ENCODE measurements around the gene XYLT1. TPM values are rescaled to one million over a fixed set of nuclear protein-coding genes. Genes with fewer than 3 reads are reported as not detected.

Gene XYLT1
- total and polyA plus RNA-seq, 2 of the 13 experiments (the other 11 are each of a cell fraction or from before 2014, with no cell fraction given) = not detected

- TF ChIP-seq ZBTB20 (CRISPR knock-in tag; IDR thresholded peaks at IDR 0.05; ENCODE audit: borderline replicate concordance, low read depth) = no peak
These were observed 141.4 kb downstream of the XYLT1 start (continued) for GRCh38 chr16:17329391-17329790.

GRCh38 chr16:17328932-17329331 lies 141.8 kb downstream of the XYLT1 start:
- Histone ChIP-seq H3K36me3 (replicated peaks in 1 of 2; ENCODE audit: control insufficient read depth in 1 of 2, insufficient read depth in 2 of 2, low read length in 2 of 2) (no peaks in the 10 kb centered on the region), H3K9me3 (ENCODE audit: low read length) (no peaks in the 10 kb centered on the region), H3K4me3 (replicated peaks in 1 of 3; ENCODE audit: insufficient read depth in 1 of 3, low read depth in 2 of 3, low read length in 3 of 3) (no peak overlapping the region), H3K27me3 (ENCODE audit: control insufficient read depth in 1 of 2, insufficient read depth in 2 of 2, low read length in 2 of 2) (peaks cover 4 to 6% of the 10 kb centered on the region in 2 experiments; a peak in 2 of 5 replicates), H3K4me2 (ENCODE audit: low read depth, low read length) (no peak overlapping the region), H3K9ac (ENCODE audit: insufficient read depth, low read depth, low read length) (no peak overlapping the region), H3K4me1 (ENCODE audit: insufficient read depth, low read length) (no peaks in the 10 kb centered on the region), H3K27ac (ENCODE audit: extremely low read length, insufficient read depth, low read length) (no peak overlapping the region), H3K79me2 (ENCODE audit: insufficient read depth, low read length) (no peaks in the 10 kb centered on the region), H2AFZ (ENCODE audit: low read length) (no peak overlapping the region), H4K20me1 (ENCODE audit: insufficient read depth, low read length) (no peaks in the 10 kb centered on the region)
- intact Hi-C loops (cut with micrococcal nuclease; ENCODE audit: unreplicated experiment) = no loop called here
- ChIA-PET CTCF (ENCODE audit: low intra/inter-chr PET ratio, low total read pairs) (no interaction called here), POLR2A (no interaction called here)
- no peak for FAIRE-seq
- BruUV-seq (replicated peaks) = no TSS peak
- in situ Hi-C loops (cut with HindIII; ENCODE audit: extremely low pct_ligation_motif_present, low pct_unique_long_range_greater_than_20kb) = no loop called here
- no peak for ATAC-seq
- no peak for DNase-seq (ENCODE audit: low spot score)
- WGBS (ENCODE audit: low lambda C conversion rate) = 41% methylated on average over 9 of the region's 9 CpGs
- TF ChIP-seq ZNF784 (CRISPR knock-in tag; IDR thresholded peaks at IDR 0.05; ENCODE audit: borderline replicate concordance) (no peak), DMTF1 (CRISPR knock-in tag; IDR thresholded peaks at IDR 0.05) (no peak), ZNF10 (CRISPR knock-in tag; IDR thresholded peaks at IDR 0.05; ENCODE audit: borderline replicate concordance, low read depth) (no peak), NR3C1 (CRISPR knock-in tag; IDR thresholded peaks at IDR 0.05) (no peak), ZNF468 (CRISPR knock-in tag; IDR thresholded peaks at IDR 0.05) (no peak), HES4 (CRISPR knock-in tag; IDR thresholded peaks at IDR 0.05; ENCODE audit: borderline replicate concordance) (no peak), ZNF841 (CRISPR knock-in tag; IDR thresholded peaks at IDR 0.05; ENCODE audit: borderline replicate concordance) (no peak)
- TF ChIP-seq, protein P1, sequence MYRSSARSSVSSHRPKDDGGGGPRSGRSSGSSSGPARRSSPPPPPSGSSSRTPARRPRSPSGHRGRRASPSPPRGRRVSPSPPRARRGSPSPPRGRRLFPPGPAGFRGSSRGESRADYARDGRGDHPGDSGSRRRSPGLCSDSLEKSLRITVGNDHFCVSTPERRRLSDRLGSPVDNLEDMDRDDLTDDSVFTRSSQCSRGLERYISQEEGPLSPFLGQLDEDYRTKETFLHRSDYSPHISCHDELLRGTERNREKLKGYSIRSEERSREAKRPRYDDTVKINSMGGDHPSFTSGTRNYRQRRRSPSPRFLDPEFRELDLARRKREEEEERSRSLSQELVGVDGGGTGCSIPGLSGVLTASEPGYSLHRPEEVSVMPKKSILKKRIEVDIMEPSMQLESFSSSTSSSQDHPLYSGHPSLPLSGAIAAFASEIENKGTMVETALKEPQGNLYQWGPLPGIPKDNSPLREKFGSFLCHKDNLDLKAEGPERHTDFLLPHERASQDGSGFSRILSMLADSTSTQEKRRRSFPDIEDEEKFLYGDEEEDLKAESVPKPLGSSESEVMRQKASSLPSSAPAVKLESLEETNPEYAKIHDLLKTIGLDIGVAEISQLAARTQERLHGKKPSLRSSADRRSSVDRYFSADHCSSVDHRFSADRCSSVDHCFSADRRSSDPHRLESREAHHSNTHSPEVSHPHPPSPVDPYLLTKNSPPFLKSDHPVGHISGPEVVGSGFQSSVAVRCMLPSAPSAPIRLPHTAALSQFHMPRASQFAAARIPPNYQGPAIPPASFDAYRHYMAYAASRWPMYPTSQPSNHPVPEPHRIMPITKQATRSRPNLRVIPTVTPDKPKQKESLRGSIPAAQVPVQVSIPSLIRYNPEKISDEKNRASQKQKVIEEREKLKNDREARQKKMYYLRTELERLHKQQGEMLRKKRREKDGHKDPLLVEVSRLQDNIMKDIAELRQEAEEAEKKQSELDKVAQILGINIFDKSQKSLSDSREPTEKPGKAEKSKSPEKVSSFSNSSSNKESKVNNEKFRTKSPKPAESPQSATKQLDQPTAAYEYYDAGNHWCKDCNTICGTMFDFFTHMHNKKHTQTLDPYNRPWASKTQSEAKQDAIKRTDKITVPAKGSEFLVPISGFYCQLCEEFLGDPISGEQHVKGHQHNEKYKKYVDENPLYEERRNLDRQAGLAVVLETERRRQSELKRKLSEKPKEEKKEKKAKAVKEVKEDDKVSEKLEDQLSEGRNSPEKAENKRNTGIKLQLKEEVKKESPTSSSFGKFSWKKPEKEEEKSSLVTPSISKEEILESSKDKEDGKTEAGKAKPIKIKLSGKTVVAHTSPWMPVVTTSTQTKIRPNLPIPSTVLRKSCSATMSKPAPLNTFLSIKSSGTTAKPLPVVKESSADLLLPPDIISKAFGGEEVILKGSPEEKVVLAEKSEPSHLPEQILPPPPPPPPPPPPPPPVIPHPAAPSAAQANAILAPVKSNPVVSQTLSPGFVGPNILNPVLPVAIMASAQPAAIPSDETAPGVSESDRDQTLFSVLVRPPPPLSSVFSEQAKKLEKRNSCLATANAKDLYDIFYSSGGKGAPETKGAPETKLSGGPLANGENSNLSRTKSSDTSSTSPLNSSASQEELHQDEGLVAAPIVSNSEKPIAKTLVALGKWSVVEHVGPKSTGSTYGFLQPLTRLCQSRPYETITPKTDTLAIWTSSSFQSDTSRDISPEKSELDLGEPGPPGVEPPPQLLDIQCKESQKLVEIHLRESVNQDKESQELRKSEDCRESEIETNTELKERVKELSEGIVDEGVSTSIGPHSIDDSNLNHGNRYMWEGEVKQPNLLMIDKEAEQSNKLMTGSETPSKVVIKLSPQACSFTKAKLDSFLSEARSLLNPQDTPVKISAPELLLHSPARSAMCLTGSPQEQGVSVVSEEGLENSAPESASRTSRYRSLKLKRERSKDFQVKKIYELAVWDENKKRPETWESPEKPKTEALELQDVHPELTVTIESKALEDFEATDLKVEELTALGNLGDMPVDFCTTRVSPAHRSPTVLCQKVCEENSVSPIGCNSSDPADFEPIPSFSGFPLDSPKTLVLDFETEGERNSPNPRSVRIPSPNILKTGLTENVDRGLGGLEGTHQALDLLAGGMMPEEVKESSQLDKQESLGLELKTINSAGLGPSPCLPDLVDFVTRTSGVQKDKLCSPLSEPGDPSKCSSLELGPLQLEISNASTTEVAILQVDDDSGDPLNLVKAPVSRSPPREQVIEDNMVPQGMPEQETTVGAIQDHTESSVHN (CRISPR knock-in tag; IDR thresholded peaks at IDR 0.05) = no peak
- TF ChIP-seq, protein P2, sequence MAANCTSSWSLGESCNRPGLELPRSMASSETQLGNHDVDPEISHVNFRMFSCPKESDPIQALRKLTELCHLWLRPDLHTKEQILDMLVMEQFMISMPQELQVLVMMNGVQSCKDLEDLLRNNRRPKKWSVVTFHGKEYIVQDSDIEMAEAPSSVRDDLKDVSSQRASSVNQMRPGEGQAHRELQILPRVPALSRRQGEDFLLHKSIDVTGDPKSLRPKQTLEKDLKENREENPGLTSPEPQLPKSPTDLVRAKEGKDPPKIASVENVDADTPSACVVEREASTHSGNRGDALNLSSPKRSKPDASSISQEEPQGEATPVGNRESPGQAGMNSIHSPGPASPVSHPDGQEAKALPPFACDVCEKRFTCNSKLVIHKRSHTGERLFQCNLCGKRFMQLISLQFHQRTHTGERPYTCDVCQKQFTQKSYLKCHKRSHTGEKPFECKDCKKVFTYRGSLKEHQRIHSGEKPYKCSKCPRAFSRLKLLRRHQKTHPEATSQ (CRISPR knock-in tag; IDR thresholded peaks at IDR 0.05; ENCODE audit: borderline replicate concordance) = no peak

All from HepG2 (cell line).